CD4-positive, alpha-beta memory T cell (primary cell): Measurements from ENCODE around the gene ZFP91. TPM values are rescaled to one million over a fixed set of nuclear protein-coding genes. Genes with fewer than 3 reads are reported as not detected.

Source experiments
- CTCF ChIA-PET: fragments of 350-600 bp; sonication (Branson Sonifier 250); formaldehyde crosslinking; loops from one replicate; lab custom pipeline; 2021; ENCODE audit warnings: inconsistent platforms; ENCODE audit not compliant: partially characterized antibody; lab: Charles Lee
- POLR2A ChIA-PET: fragments of 350-600 bp; sonication (Branson Sonifier 250); formaldehyde crosslinking; loops from one replicate; lab custom pipeline; 2021; ENCODE audit not compliant: partially characterized antibody; lab: Charles Lee
- DNase-seq, 5 donors: peaks; one replicate each; pipeline versions ENCODE4 v3.0.0 to v3.0.0-alpha.2; 2020 to 2022; ENCODE audit warnings: mixed read lengths in 1 of 5
- H3K27ac ChIP-seq: one replicate; pipeline ENCODE4 v1.7.0; 2013; ENCODE audit warnings: low read depth, low read length
- H3K27me3 ChIP-seq: 2 replicates; pipeline ENCODE4 v1.7.0; 2013; ENCODE audit warnings: mild to moderate bottlenecking, low read length, moderate library complexity; ENCODE audit not compliant: insufficient read depth
- H3K36me3 ChIP-seq: 2 replicates; pipeline ENCODE4 v1.7.0; 2013; ENCODE audit warnings: mild to moderate bottlenecking, low read length, moderate library complexity; ENCODE audit not compliant: insufficient read depth
- H3K4me1 ChIP-seq: 2 replicates; pipeline ENCODE4 v1.7.0; 2013; ENCODE audit warnings: mild to moderate bottlenecking, low read length, moderate library complexity; ENCODE audit not compliant: insufficient read depth
- H3K4me3 ChIP-seq, 2 donors: one replicate each; pipeline ENCODE4 v1.7.0; 2013; ENCODE audit warnings: low read length in 2 of 2, mild to moderate bottlenecking in 1 of 2
- H3K9me3 ChIP-seq, 2 donors: one replicate each; pipeline ENCODE4 v1.7.0; 2013; ENCODE audit warnings: low read length in 2 of 2, control low read depth in 1 of 2; ENCODE audit not compliant: control insufficient read depth in 1 of 2
- H3K27ac Mint-ChIP-seq, 7 donors: one replicate each; pipeline ENCODE4 v1.8.0; 2020 to 2021; ENCODE audit warnings: mixed read lengths in 7 of 7, mild to moderate bottlenecking in 6 of 7, inconsistent platforms in 3 of 7, moderate library complexity in 3 of 7
- H3K27me3 Mint-ChIP-seq, 2 donors: one replicate each; pipeline ENCODE4 v1.8.0; 2020 to 2021; ENCODE audit warnings: mixed read lengths in 2 of 2
- H3K36me3 Mint-ChIP-seq, 2 donors: one replicate each; pipeline ENCODE4 v1.8.0; 2020 to 2021; ENCODE audit warnings: mixed read lengths in 2 of 2, inconsistent platforms in 1 of 2, mild to moderate bottlenecking in 1 of 2
- H3K4me1 Mint-ChIP-seq, 4 donors: one replicate each; pipeline ENCODE4 v1.8.0; 2020 to 2021; ENCODE audit warnings: mixed read lengths in 4 of 4, mild to moderate bottlenecking in 1 of 4
- H3K4me3 Mint-ChIP-seq, 8 donors: one replicate each; pipeline ENCODE4 v1.8.0; 2020 to 2021; ENCODE audit warnings: mixed read lengths in 8 of 8, mild to moderate bottlenecking in 7 of 8, moderate library complexity in 6 of 8, inconsistent platforms in 3 of 8
- H3K9me3 Mint-ChIP-seq, 8 donors: one replicate each; pipeline ENCODE4 v1.8.0; 2020 to 2021; ENCODE audit warnings: mixed read lengths in 8 of 8, mild to moderate bottlenecking in 5 of 8, inconsistent platforms in 3 of 8, moderate library complexity in 1 of 8
- intact Hi-C: fragments of 100-400 bp; cut with micrococcal nuclease; formaldehyde crosslinking; loops from one replicate; pipeline ENCODE4 v1.15.1; 2023
- polyA plus RNA-seq, 2 donors: library from polyadenylated mRNA; unstranded; fragments of 300-500 nt; fragmentation: Illumina TruSeq; gene quantifications; one replicate each; pipeline ENCODE4 v1.2.3, GENCODE V29; 2021
- total RNA-seq, 2 experiments: library from RNA; stranded (reverse); gene quantifications; one replicate each; pipeline ENCODE4 v1.2.3, GENCODE V29; 2021

The ZFP91 gene
- total and polyA plus RNA-seq, 4 experiments from 2014 or later: 3.8 to 38.4 (median 22.7) TPM

- H3K36me3 Mint-ChIP-seq: peaks cover 20 to 36% of the 10 kb centered on the region in 2 donors
- H3K27me3 Mint-ChIP-seq: no peaks in the 10 kb centered on the region
- Histone ChIP-seq H3K4me3 (no peak overlapping the region), H3K27ac (no peak overlapping the region), H3K27me3 (no peaks in the 10 kb centered on the region), H3K36me3 (peaks cover 18% of the 10 kb centered on the region), H3K4me1 (no peaks in the 10 kb centered on the region), H3K9me3 (no peaks in the 10 kb centered on the region)
- POLR2A ChIA-PET: no interaction called here
- peak overlapping the region in 2 of 7 donors; percentile 26 to 56 for H3K27ac Mint-ChIP-seq
- DNase-seq: no peak
- CTCF ChIA-PET: interaction anchor here (1.1 to 5.3 kb wide), 3 partner anchors 9 to 58 kb away, joined by 3 to 81 read pairs (median 43); no protein-coding TSS in a partner anchor
- intact Hi-C loops: no loop called here
- H3K9me3 Mint-ChIP-seq: no peaks in the 10 kb centered on the region
- H3K4me1 Mint-ChIP-seq: peaks cover 0 to 5% (median 4%) of the 10 kb centered on the region in 4 donors
- no peak overlapping the region for H3K4me3 Mint-ChIP-seq
Observed at GRCh38 chr11:58625826-58626460, 47.1 kb downstream of the ZFP91 start.

GRCh38 chr11:58626934-58627483 lies 48.1 kb downstream of the ZFP91 start:
- H3K4me3 ChIP-seq: no peak overlapping the region
- Mint-ChIP-seq H3K9me3 (no peaks in the 10 kb centered on the region), H3K4me1 (peaks cover 0 to 5% (median 4%) of the 10 kb centered on the region in 4 donors), H3K27ac (peak overlapping the region in 1 of 7 donors; percentile 76), H3K36me3 (peaks cover 19 to 32% of the 10 kb centered on the region in 2 donors), H3K4me3 (no peak overlapping the region), H3K27me3 (no peaks in the 10 kb centered on the region)
- no peaks in the 10 kb centered on the region for H3K9me3 ChIP-seq
- peaks cover 18% of the 10 kb centered on the region for H3K36me3 ChIP-seq
- H3K27ac ChIP-seq: no peak overlapping the region
- POLR2A ChIA-PET: no interaction called here
- no peaks in the 10 kb centered on the region for H3K27me3 ChIP-seq
- DNase-seq: no peak
- no peaks in the 10 kb centered on the region for H3K4me1 ChIP-seq
- CTCF ChIA-PET: interaction anchor here (1.1 to 5.3 kb wide), 3 partner anchors 8 to 59 kb away, joined by 3 to 81 read pairs (median 43); no protein-coding TSS in a partner anchor
- intact Hi-C loops: no loop called here

- intact Hi-C loops: no loop called here
- POLR2A ChIA-PET: no interaction called here
- peaks cover 14 to 20% of the 10 kb centered on the region in 2 donors for H3K36me3 Mint-ChIP-seq
Observed at GRCh38 chr11:58628446-58628845, 49.6 kb downstream of the ZFP91 start.

GRCh38 chr11:58629857-58630256 lies 51.0 kb downstream of the ZFP91 start:
- Histone ChIP-seq H3K9me3 (no peaks in the 10 kb centered on the region), H3K36me3 (no peaks in the 10 kb centered on the region), H3K27me3 (no peaks in the 10 kb centered on the region), H3K4me1 (no peaks in the 10 kb centered on the region), H3K27ac (no peak overlapping the region), H3K4me3 (no peak overlapping the region)
- intact Hi-C loops: loop anchor here (1.0 kb wide), 1 partner anchor 62 kb away; no protein-coding TSS in a partner anchor
- Mint-ChIP-seq H3K36me3 (peaks cover 4 to 6% of the 10 kb centered on the region in 2 donors), H3K27me3 (no peaks in the 10 kb centered on the region), H3K9me3 (no peaks in the 10 kb centered on the region), H3K4me3 (no peak overlapping the region), H3K27ac (peak overlapping the region in 2 of 7 donors; percentile 1 to 25), H3K4me1 (peaks cover 0 to 4% (median 3%) of the 10 kb centered on the region in 4 donors)
- POLR2A ChIA-PET: interaction anchor here (0.8 to 1.2 kb wide), 3 partner anchors 9 to 514 kb away, joined by 3 to 5 read pairs (median 3); no protein-coding TSS in a partner anchor
- CTCF ChIA-PET: interaction anchor here (0.6 to 5.3 kb wide), 28 partner anchors 8 to 1287 kb away, joined by 3 to 81 read pairs (median 3); partner anchors contain the start of gene LPXN
- DNase-seq: peak in 4 of 5 donors; percentile 12 to 34 (median 18)

More at GRCh38 chr11:58628446-58628845, 49.6 kb downstream of the ZFP91 start:
- H3K27ac ChIP-seq: no peak overlapping the region
- no peak overlapping the region for H3K4me3 Mint-ChIP-seq
- H3K36me3 ChIP-seq: peaks cover 9% of the 10 kb centered on the region
- H3K27me3 Mint-ChIP-seq: no peaks in the 10 kb centered on the region
- H3K4me1 ChIP-seq: no peaks in the 10 kb centered on the region
- no peak overlapping the region for H3K4me3 ChIP-seq
- DNase-seq: no peak
- H3K4me1 Mint-ChIP-seq: peaks cover 0 to 4% (median 3%) of the 10 kb centered on the region in 4 donors
- CTCF ChIA-PET: interaction anchor here (1.0 to 5.3 kb wide), 7 partner anchors 8 to 71 kb away, joined by 3 to 81 read pairs (median 8); no protein-coding TSS in a partner anchor
- no peaks in the 10 kb centered on the region for H3K9me3 ChIP-seq
- H3K9me3 Mint-ChIP-seq: no peaks in the 10 kb centered on the region
- no peaks in the 10 kb centered on the region for H3K27me3 ChIP-seq
- H3K27ac Mint-ChIP-seq: peak overlapping the region in 1 of 7 donors; percentile 22

- intact Hi-C loops: no loop called here
- no peaks in the 10 kb centered on the region for H3K9me3 ChIP-seq
- H3K4me3 ChIP-seq: no peak overlapping the region
- H3K4me1 ChIP-seq: no peaks in the 10 kb centered on the region
- no peak for DNase-seq
- ChIA-PET CTCF (interaction anchor here (1.3 to 1.8 kb wide), 3 partner anchors 8 to 63 kb away, joined by 4 to 9 read pairs (median 5); no protein-coding TSS in a partner anchor), POLR2A (no interaction called here)
- no peaks in the 10 kb centered on the region for H3K27me3 Mint-ChIP-seq
- no peaks in the 10 kb centered on the region for H3K36me3 ChIP-seq
- H3K9me3 Mint-ChIP-seq: no peaks in the 10 kb centered on the region
- H3K4me3 Mint-ChIP-seq: no peak overlapping the region
- peak overlapping the region in 1 of 7 donors; percentile 20 for H3K27ac Mint-ChIP-seq
- peaks cover 0 to 4% (median 3%) of the 10 kb centered on the region in 4 donors for H3K4me1 Mint-ChIP-seq
- no peaks in the 10 kb centered on the region for H3K27me3 ChIP-seq
- H3K27ac ChIP-seq: no peak overlapping the region
- H3K36me3 Mint-ChIP-seq: peaks cover 3 to 4% of the 10 kb centered on the region in 2 donors
Observed at GRCh38 chr11:58631378-58631777, 52.5 kb downstream of the ZFP91 start.

GRCh38 chr11:58632510-58632909 lies 53.6 kb downstream of the ZFP91 start:
- intact Hi-C loops: no loop called here
- Histone ChIP-seq H3K4me3 (no peak overlapping the region), H3K36me3 (no peaks in the 10 kb centered on the region), H3K27ac (no peak overlapping the region), H3K27me3 (no peaks in the 10 kb centered on the region), H3K9me3 (no peaks in the 10 kb centered on the region), H3K4me1 (no peaks in the 10 kb centered on the region)
- ChIA-PET CTCF (interaction anchor here (1.0 to 1.8 kb wide), 7 partner anchors 9 to 832 kb away, joined by 4 to 9 read pairs (median 4); partner anchors contain the start of gene CNTF), POLR2A (interaction anchor here (1.2 kb wide), 1 partner anchor 20 kb away, joined by 3 read pairs; no protein-coding TSS in a partner anchor)
- H3K27me3 Mint-ChIP-seq: no peaks in the 10 kb centered on the region
- H3K4me3 Mint-ChIP-seq: no peak overlapping the region
- H3K27ac Mint-ChIP-seq: no peak overlapping the region
- DNase-seq: no peak
- no peaks in the 10 kb centered on the region for H3K36me3 Mint-ChIP-seq
- H3K9me3 Mint-ChIP-seq: no peaks in the 10 kb centered on the region
- H3K4me1 Mint-ChIP-seq: peaks cover 0 to 4% (median 3%) of the 10 kb centered on the region in 4 donors

GRCh38 chr11:58636587-58636986 lies 57.7 kb downstream of the ZFP91 start:
- CTCF ChIA-PET: interaction anchor here (1.4 to 5.1 kb wide), 5 partner anchors 9 to 68 kb away, joined by 3 to 43 read pairs (median 7); no protein-coding TSS in a partner anchor

More at GRCh38 chr11:58636587-58636986, 57.7 kb downstream of the ZFP91 start:
- Histone ChIP-seq H3K9me3 (no peaks in the 10 kb centered on the region), H3K4me3 (no peak overlapping the region), H3K27ac (no peak overlapping the region), H3K36me3 (no peaks in the 10 kb centered on the region), H3K27me3 (no peaks in the 10 kb centered on the region), H3K4me1 (peaks cover 21% of the 10 kb centered on the region)
- H3K4me1 Mint-ChIP-seq: peaks cover 14 to 21% (median 18%) of the 10 kb centered on the region in 4 donors
- intact Hi-C loops: no loop called here
- H3K4me3 Mint-ChIP-seq: no peak overlapping the region
- no peaks in the 10 kb centered on the region for H3K9me3 Mint-ChIP-seq
- no peak overlapping the region for H3K27ac Mint-ChIP-seq
- H3K36me3 Mint-ChIP-seq: no peaks in the 10 kb centered on the region
- no peaks in the 10 kb centered on the region for H3K27me3 Mint-ChIP-seq
- DNase-seq: no peak
- POLR2A ChIA-PET: no interaction called here
